K562 (cell line): ENCODE measurements around the gene UBE2V1. TPM values are rescaled to one million over a fixed set of nuclear protein-coding genes. Genes with fewer than 3 reads are reported as not detected.

ENCODE experiments used
- ADNP ChIP-seq: fragments of 200-800 bp; sonication (Bioruptor generic); IDR thresholded peaks from 2 replicates; pipeline ENCODE4 v1.6.1; 2016; ENCODE audit warnings: missing genetic modification characterization, missing compliant biosample characterization
- CCNT2 ChIP-seq: IDR thresholded peaks from 2 replicates; pipeline ENCODE4 v1.6.1; 2011; ENCODE audit warnings: borderline replicate concordance, low read depth, mild to moderate bottlenecking, moderate library complexity, mixed read lengths, low read length; ENCODE audit not compliant: insufficient read length; ENCODE audit errors: extremely low read depth
- CHD1 ChIP-seq: fragments of 200-600 bp; sonication (generic); IDR thresholded peaks from one replicate; pipeline ENCODE4 v1.6.1; 2012; ENCODE audit warnings: mild to moderate bottlenecking, moderate library complexity, low read length, inconsistent platforms
- HDGF ChIP-seq: fragments of 450-650 bp; IDR thresholded peaks from 2 replicates; pipeline ENCODE4 v1.6.1; 2016
- MCM7 ChIP-seq, 2 experiments: fragments of 450-650 bp; IDR thresholded peaks; 2 replicates each; pipeline ENCODE4 v1.6.1; 2016 to 2018
- PPARD ChIP-seq: fragments of 250-450 bp; sonication (Bioruptor Pico); IDR thresholded peaks from 2 replicates; pipeline ENCODE4 v1.8.0; 2022; ENCODE audit warnings: inconsistent platforms, mild to moderate bottlenecking, moderate library complexity
- RFX1 ChIP-seq: fragments of 450-650 bp; IDR thresholded peaks from 2 replicates; pipeline ENCODE4 v1.6.1; 2016; ENCODE audit warnings: mild to moderate bottlenecking, moderate library complexity
- SOX6 ChIP-seq: fragments of 450-650 bp; IDR thresholded peaks from 2 replicates; pipeline ENCODE4 v1.6.1; 2014; ENCODE audit warnings: mild to moderate bottlenecking
- STAG1 ChIP-seq: sonication (generic); formaldehyde crosslinking; IDR thresholded peaks from 2 replicates; pipeline ENCODE4 v1.5.0; 2020; ENCODE audit warnings: missing genetic modification reagents, borderline replicate concordance
- TEAD4 ChIP-seq, 2 experiments: sonication (generic) in 1 of 2; formaldehyde crosslinking in 1 of 2; IDR thresholded peaks; 2 replicates each; pipeline versions ENCODE4 v1.6.1 to v1.8.0; 2012 to 2022; ENCODE audit warnings: borderline replicate concordance in 1 of 2, inconsistent platforms in 1 of 2, low read length in 1 of 2, mild to moderate bottlenecking in 1 of 2, missing genetic modification reagents in 1 of 2
- polyA plus RNA-seq, 8 experiments: library from polyadenylated mRNA; depleted of rRNA in 4 of 8; stranded (reverse) in 5 of 8; unstranded in 3 of 8; fragments of >200 nt; fragmentation: Nextera tagmentation in 2 of 8; fragmentation: Illumina TruSeq in 1 of 8; extraction: Ambion mirVana in 2 of 8; extraction: Trizol in 1 of 8; gene quantifications; 2 replicates each; pipeline versions ENCODE4 v1.2.1 to v1.2.3, GENCODE V29; 2011 to 2014; ENCODE audit warnings: inconsistent platforms in 1 of 8, missing spikeins in 1 of 8
- total RNA-seq, 7 experiments: library from RNA; depleted of rRNA in 6 of 7; stranded (reverse); fragments of >200 nt in 6 of 7; fragmentation: Illumina TruSeq in 2 of 7; extraction: Trizol in 2 of 7; gene quantifications; 2 replicates each; pipeline versions ENCODE4 v1.2.1 to v1.2.3, GENCODE V29; 2011 to 2021; ENCODE audit warnings: low replicate concordance in 1 of 7
- TF ChIP-seq, protein P1 (sequence below), 2 experiments: fragments of 250-450 bp in 1 of 2; fragments of 450-650 bp in 1 of 2; sonication (Bioruptor Pico) in 1 of 2; IDR thresholded peaks; 2 replicates each; pipeline versions ENCODE4 v1.6.1 to v1.8.0; 2016 to 2021; ENCODE audit warnings: mild to moderate bottlenecking in 2 of 2, moderate library complexity in 2 of 2, missing compliant biosample characterization in 1 of 2, missing genetic modification characterization in 1 of 2
- TF ChIP-seq, protein P2 (sequence below), 2 experiments: fragments of 450-650 bp; formaldehyde crosslinking in 1 of 2; IDR thresholded peaks; 2 replicates each; pipeline versions ENCODE4 v1.4.0 to v1.6.1; 2014 to 2020; ENCODE audit warnings: mild to moderate bottlenecking in 2 of 2, borderline replicate concordance in 1 of 2, low read depth in 1 of 2
- TF ChIP-seq, protein P3 (sequence below): fragments of 450-650 bp; formaldehyde crosslinking; IDR thresholded peaks from 2 replicates; pipeline ENCODE4 v1.4.0; 2022; ENCODE audit warnings: missing genetic modification characterization

The UBE2V1 gene
- total and polyA plus RNA-seq, 9 of the 15 experiments (the other 6 are each of a cell fraction or from before 2014, with no cell fraction given) = 93.0 to 357 (median 119) TPM

DNA sequence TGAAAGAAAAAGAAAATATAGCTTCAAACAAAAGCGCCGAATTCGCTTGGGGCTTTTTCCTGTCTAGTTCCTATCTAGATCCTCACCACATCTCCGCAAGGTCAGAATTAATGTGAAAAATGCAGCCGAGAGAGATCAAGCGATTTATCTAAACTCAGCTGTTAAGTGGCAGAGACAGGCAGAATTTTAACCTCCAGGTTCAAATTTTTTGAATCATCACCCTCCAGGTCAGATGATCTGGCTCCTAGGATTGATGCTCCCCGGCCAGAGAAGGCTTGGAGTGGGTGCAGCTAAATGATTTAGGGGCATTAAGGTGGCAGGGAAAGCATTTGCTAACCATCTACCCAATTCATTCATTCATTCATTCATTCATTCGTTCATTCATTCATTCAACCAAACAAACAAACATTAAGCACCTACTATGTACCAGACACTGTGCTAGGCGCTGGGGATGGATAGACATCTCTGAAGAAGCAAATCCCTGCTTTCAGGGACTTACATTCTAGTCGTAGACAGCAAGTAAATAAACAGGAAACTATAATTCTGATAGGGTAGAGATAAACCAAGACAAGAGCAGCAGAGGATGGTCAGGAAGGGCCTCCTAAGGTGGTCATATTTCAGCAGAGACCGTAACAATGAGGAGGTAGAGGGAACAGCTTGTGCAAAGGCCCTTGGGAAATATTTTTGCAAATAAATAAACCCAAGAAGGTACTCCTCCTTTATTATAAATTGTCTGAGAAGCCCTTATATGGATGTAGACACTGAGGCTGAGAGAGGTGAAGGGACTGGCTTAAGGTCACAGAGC is 672 bp upstream of the UBE2V1 start (continued):
- TF ChIP-seq, protein P1, sequence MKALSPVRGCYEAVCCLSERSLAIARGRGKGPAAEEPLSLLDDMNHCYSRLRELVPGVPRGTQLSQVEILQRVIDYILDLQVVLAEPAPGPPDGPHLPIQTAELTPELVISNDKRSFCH (CRISPR knock-in tag; IDR thresholded peaks at IDR 0.05) = no peak
- TF ChIP-seq, protein P1 (tag; IDR thresholded peaks at IDR 0.05) = no peak
- TF ChIP-seq SOX6 (no peak), HDGF (no peak), CCNT2 (no peak), TEAD4 (IDR thresholded peaks at IDR 0.05; ENCODE audit: low read length) (no peak), TEAD4 (CRISPR knock-in tag; IDR thresholded peaks at IDR 0.05; ENCODE audit: borderline replicate concordance) (no peak), RFX1 (no peak), STAG1 (CRISPR knock-in tag) (no peak), MCM7 (IDR thresholded peaks at IDR 0.05) (no peak), PPARD (no peak), ADNP (tag) (0 out of 2 replicates have a peak, but pooled peaks have one; percentile 45), CHD1 (no peak)
- TF ChIP-seq, protein P2, sequence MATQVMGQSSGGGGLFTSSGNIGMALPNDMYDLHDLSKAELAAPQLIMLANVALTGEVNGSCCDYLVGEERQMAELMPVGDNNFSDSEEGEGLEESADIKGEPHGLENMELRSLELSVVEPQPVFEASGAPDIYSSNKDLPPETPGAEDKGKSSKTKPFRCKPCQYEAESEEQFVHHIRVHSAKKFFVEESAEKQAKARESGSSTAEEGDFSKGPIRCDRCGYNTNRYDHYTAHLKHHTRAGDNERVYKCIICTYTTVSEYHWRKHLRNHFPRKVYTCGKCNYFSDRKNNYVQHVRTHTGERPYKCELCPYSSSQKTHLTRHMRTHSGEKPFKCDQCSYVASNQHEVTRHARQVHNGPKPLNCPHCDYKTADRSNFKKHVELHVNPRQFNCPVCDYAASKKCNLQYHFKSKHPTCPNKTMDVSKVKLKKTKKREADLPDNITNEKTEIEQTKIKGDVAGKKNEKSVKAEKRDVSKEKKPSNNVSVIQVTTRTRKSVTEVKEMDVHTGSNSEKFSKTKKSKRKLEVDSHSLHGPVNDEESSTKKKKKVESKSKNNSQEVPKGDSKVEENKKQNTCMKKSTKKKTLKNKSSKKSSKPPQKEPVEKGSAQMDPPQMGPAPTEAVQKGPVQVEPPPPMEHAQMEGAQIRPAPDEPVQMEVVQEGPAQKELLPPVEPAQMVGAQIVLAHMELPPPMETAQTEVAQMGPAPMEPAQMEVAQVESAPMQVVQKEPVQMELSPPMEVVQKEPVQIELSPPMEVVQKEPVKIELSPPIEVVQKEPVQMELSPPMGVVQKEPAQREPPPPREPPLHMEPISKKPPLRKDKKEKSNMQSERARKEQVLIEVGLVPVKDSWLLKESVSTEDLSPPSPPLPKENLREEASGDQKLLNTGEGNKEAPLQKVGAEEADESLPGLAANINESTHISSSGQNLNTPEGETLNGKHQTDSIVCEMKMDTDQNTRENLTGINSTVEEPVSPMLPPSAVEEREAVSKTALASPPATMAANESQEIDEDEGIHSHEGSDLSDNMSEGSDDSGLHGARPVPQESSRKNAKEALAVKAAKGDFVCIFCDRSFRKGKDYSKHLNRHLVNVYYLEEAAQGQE (IDR thresholded peaks at IDR 0.05; ENCODE audit: borderline replicate concordance) = no peak
- TF ChIP-seq, protein P2 (CRISPR knock-in tag; IDR thresholded peaks at IDR 0.05; ENCODE audit: low read depth) = 0 out of 2 replicates have a peak, but pooled peaks have one; percentile 4
- TF ChIP-seq, protein P3, sequence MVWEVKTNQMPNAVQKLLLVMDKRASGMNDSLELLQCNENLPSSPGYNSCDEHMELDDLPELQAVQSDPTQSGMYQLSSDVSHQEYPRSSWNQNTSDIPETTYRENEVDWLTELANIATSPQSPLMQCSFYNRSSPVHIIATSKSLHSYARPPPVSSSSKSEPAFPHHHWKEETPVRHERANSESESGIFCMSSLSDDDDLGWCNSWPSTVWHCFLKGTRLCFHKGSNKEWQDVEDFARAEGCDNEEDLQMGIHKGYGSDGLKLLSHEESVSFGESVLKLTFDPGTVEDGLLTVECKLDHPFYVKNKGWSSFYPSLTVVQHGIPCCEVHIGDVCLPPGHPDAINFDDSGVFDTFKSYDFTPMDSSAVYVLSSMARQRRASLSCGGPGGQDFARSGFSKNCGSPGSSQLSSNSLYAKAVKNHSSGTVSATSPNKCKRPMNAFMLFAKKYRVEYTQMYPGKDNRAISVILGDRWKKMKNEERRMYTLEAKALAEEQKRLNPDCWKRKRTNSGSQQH (CRISPR knock-in tag) = no peak
